GM18519 (cell line): ENCODE results near the gene CAPN15.

Experiments used
- ATAC-seq: cut with Tn5 transposase; IDR thresholded peaks from one replicate; pipeline ENCODE4 v1.9.1; 2021; ENCODE audit warnings: mild to moderate bottlenecking, moderate library complexity; ENCODE audit not compliant: unreplicated experiment, low FRiP score

CAPN15 gene

GRCh38 chr16:524274-525040 is 3.1 kb upstream of the CAPN15 start:
- ATAC-seq, result no peak

GRCh38 chr16:525123-525519 is 2.4 kb upstream of the CAPN15 start:
- ATAC-seq, result no peak

- ATAC-seq, result no peak
Measured at GRCh38 chr16:525520-526180, 1.9 kb upstream of the CAPN15 start.

GRCh38 chr16:526181-527014 is 1.1 kb upstream of the CAPN15 start:
- no peak for ATAC-seq

GRCh38 chr16:528111-529011 is 849 bp downstream of the CAPN15 start:
- ATAC-seq, result peak; percentile 3

- no peak for ATAC-seq
Measured at GRCh38 chr16:529012-529575, 1.6 kb downstream of the CAPN15 start.

- ATAC-seq, result no peak
Measured at GRCh38 chr16:530111-530817, 2.8 kb downstream of the CAPN15 start.

GRCh38 chr16:531494-532125 is 4.1 kb downstream of the CAPN15 start:
- ATAC-seq, result no peak

GRCh38 chr16:533391-534123 is 6.0 kb downstream of the CAPN15 start:
- no peak for ATAC-seq

- no peak for ATAC-seq
Measured at GRCh38 chr16:534135-534534, 6.6 kb downstream of the CAPN15 start.

- no peak for ATAC-seq
Measured at GRCh38 chr16:534856-535445, 7.4 kb downstream of the CAPN15 start.

GRCh38 chr16:535446-536405 is 8.2 kb downstream of the CAPN15 start:
- no peak for ATAC-seq

GRCh38 chr16:536746-537145 is 9.2 kb downstream of the CAPN15 start:
- no peak for ATAC-seq

GRCh38 chr16:537415-538335 is 10.2 kb downstream of the CAPN15 start:
- ATAC-seq, result no peak

GRCh38 chr16:539901-540530 is 12.5 kb downstream of the CAPN15 start:
- no peak for ATAC-seq
